Placental epithelial cell (primary cell): Measurements from ENCODE around the gene EFHC2. TPM values are rescaled to one million over a fixed set of nuclear protein-coding genes. Genes with fewer than 3 reads are reported as not detected.

Source experiments
- total RNA-seq: library from RNA; depleted of rRNA; stranded (reverse); fragments of >200 nt; gene quantifications from 2 replicates; pipeline ENCODE4 v1.2.3, GENCODE V29; 2012

EFHC2 gene, protein sequence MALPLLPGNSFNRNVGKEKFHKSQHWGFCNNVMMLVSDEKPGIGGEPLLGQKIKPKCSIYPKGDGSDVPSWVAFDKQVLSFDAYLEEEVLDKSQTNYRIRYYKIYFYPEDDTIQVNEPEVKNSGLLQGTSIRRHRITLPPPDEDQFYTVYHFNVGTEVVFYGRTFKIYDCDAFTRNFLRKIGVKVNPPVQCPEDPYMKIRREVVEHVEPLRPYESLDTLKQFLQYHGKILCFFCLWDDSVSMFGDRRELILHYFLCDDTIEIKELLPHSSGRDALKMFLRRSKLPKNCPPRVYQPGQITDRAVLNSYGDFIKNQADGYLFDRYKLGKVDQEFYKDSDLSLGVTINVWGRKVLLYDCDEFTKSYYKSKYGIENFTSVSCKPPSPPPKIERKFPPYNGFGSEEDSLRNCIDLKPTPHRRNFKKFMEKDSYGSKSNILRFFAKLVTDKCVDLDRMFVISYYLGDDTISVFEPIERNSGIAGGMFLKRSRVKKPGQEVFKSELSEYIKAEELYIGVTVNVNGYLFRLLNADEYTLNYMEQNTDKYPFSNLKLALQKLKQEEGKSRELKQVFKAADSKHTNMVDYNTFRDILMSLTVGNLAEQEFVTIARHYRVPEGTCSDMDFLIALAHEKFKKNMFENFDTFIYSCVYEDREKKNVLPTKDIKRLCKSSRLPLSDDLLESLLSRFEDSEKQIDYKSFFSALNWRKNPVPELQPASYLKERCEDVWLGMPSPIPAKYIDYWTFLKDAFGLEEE
- total RNA-seq = not detected in 2 replicates

GRCh38 chrX:44343412-44344141, at the start of gene EFHC2:
TSS of gene EFHC2 (minus strand) at chrX:44343672. CDS start at chrX:44343588, 84 bp downstream.

Other genes with a start within 250 kb of the EFHC2 start
- gene FUNDC1, start 199.2 kb upstream of the EFHC2 start, total RNA-seq = 11.2 and 13.3 TPM in 2 replicates